Sigmoid colon (tissue), 7 donors: ENCODE measurements around the gene POLR1B. TPM values are rescaled to one million over a fixed set of nuclear protein-coding genes. Genes with fewer than 3 reads are reported as not detected.

Source experiments
- DNase-seq: peaks from one replicate; pipeline ENCODE4 v3.0.0-alpha.2; 2019
- H3K27ac ChIP-seq, 4 donors: fragments of 200-600 bp; sonication (generic); one replicate each; pipeline ENCODE4 v1.5.1; 2016 to 2019; ENCODE audit warnings: mild to moderate bottlenecking in 1 of 4
- H3K27me3 ChIP-seq, 3 donors: fragments of 200-600 bp; sonication (generic); one replicate each; pipeline ENCODE4 v1.5.1; 2019; ENCODE audit warnings: mild to moderate bottlenecking in 1 of 3
- H3K36me3 ChIP-seq, 4 donors: fragments of 200-600 bp; sonication (generic); one replicate each; pipeline ENCODE4 v1.5.1; 2016 to 2019
- H3K4me1 ChIP-seq, 4 donors: fragments of 200-600 bp; sonication (generic); one replicate each; pipeline ENCODE4 v1.5.1; 2017 to 2019
- H3K4me3 ChIP-seq, 4 donors: fragments of 200-600 bp; sonication (generic); one replicate each; pipeline ENCODE4 v1.5.1; 2017 to 2019; ENCODE audit warnings: mild to moderate bottlenecking in 2 of 4, moderate library complexity in 1 of 4
- H3K9me3 ChIP-seq, 4 donors: fragments of 200-600 bp in 3 of 4; sonication (generic) in 3 of 4; one replicate each; pipeline versions ENCODE4 v1.5.1 to v1.6.1; 2013 to 2019
- CTCF ChIP-seq, 4 experiments: fragments of 450-650 bp in 3 of 4; fragments of 200-600 bp in 1 of 4; IDR thresholded peaks; one replicate each; pipeline ENCODE4 v1.5.1; 2016 to 2019; ENCODE audit warnings: antibody characterized with exemption in 4 of 4, mild to moderate bottlenecking in 3 of 4, moderate library complexity in 2 of 4
- EP300 ChIP-seq, 4 donors: sonication (generic); formaldehyde crosslinking; IDR thresholded peaks; one replicate each; pipeline ENCODE4 v1.6.1; 2017; ENCODE audit warnings: antibody characterized with exemption in 4 of 4
- POLR2A ChIP-seq, 2 donors: fragments of 450-650 bp; IDR thresholded peaks; one replicate each; pipeline ENCODE4 v1.6.1; 2016; ENCODE audit warnings: antibody characterized with exemption in 2 of 2, mild to moderate bottlenecking in 2 of 2, moderate library complexity in 2 of 2
- POLR2AphosphoS5 ChIP-seq, 4 donors: sonication (generic); formaldehyde crosslinking; IDR thresholded peaks; one replicate each; pipeline ENCODE4 v1.6.1; 2017; ENCODE audit warnings: antibody characterized with exemption in 4 of 4
- WGBS, 2 donors: extraction: QIAGEN DNeasy Blood & Tissue Kit; methylation state at CpG; one replicate each; pipeline ENCODE4 v1.1.7; 2013; 5-methylcytosine and 5-hydroxymethylcytosine counted together
- intact Hi-C: fragments of 100-400 bp; cut with DNase I; formaldehyde crosslinking; loops from one replicate; pipeline ENCODE4 v1.15.1; 2023
- polyA plus RNA-seq, 3 donors: library from polyadenylated mRNA; stranded (reverse); fragments of 200-250 nt; gene quantifications; one replicate each; pipeline ENCODE4 v1.2.3, GENCODE V29; 2013
- small RNA-seq, 3 donors: library from RNA; depleted of rRNA; stranded (forward); fragments of <200 nt; gene quantifications; one replicate each; pipeline ENCODE3, GENCODE V24; 2016
- total RNA-seq, 4 donors: library from RNA; depleted of rRNA; stranded (reverse); fragments of >200 nt; gene quantifications; one replicate each; pipeline ENCODE4 v1.1.0, GENCODE V29; 2016
- donor health status: healthy with polysubstance abuse.
- donor health status: Bipolar disorder and iron deficiency.
- donor health status: healthy.

The POLR1B gene
- total and polyA plus RNA-seq, 7 donors: 3.6 to 8.9 (median 7.8) TPM

DNA sequence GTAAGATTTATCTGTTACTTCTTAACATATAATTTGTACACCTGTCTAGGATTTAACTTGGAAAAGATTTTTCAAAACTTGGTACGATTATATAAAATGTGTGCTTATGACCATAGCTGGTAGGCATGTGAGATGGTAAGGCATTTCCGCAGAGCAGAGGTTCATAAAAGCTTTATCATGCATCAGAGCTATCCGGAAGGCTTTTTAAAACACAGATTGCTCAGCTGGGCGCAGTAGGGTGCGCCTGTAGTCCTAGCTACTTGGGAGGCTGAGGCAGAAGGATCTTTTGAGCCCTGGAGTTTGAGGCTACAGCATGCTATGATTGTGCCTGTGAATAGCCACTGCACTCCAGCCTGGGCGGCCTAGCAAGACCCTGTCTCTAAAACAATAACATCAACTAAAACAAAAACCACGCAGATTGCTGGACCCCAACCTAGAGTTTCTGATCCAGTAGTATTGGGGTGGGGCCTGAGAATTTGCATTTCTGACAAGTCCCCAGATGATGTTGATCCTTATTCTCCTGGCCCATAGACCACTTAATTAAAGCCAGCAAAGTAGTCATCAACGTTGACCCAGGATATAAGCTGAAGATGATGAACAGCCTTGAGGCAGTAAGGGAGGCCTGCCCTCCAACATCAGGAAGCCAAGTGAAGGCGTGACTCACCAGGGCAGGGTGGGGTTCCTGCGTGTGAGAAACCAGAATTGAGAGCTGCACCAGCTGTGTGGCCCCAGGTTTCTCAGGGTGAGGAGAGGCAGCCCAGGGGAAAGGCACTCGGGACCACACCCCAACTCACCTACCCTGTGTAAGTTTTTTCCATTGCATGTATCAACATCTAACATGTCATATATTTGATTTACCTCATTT lies 81.9 kb downstream of the POLR1B start:
- peak overlapping the region in 1 of 4 donors; percentile 14 for H3K27ac ChIP-seq
- H3K4me3 ChIP-seq: no peak overlapping the region
- H3K9me3 ChIP-seq: no peaks in the 10 kb centered on the region
- H3K27me3 ChIP-seq: peaks cover 0 to 1% (median 0%) of the 10 kb centered on the region in 3 donors
- peaks cover 0 to 8% (median 7%) of the 10 kb centered on the region in 4 donors for H3K4me1 ChIP-seq
- no peaks in the 10 kb centered on the region for H3K36me3 ChIP-seq
- DNase-seq: peak; percentile 68
- TF ChIP-seq POLR2AphosphoS5 (IDR thresholded peaks at IDR 0.05) (no peak), EP300 (IDR thresholded peaks at IDR 0.05) (no peak), POLR2A (IDR thresholded peaks at IDR 0.05) (no peak), CTCF (IDR thresholded peaks at IDR 0.05) (no peak)
- intact Hi-C loops: loop anchor here (10.0 kb wide), 1 partner anchor 321 kb away; no protein-coding TSS in a partner anchor
- WGBS, 2 donors: 65 to 71% methylated on average over 11 of the region's 11 CpGs

- Histone ChIP-seq H3K4me3 (no peak overlapping the region), H3K4me1 (peaks cover 0 to 8% (median 7%) of the 10 kb centered on the region in 4 donors), H3K27ac (peak overlapping the region in 1 of 4 donors; percentile 74), H3K36me3 (no peaks in the 10 kb centered on the region), H3K9me3 (no peaks in the 10 kb centered on the region), H3K27me3 (peaks cover 0 to 9% (median 0%) of the 10 kb centered on the region in 3 donors)
- no peak for TF ChIP-seq POLR2AphosphoS5 (IDR thresholded peaks at IDR 0.05)
- TF ChIP-seq POLR2A (IDR thresholded peaks at IDR 0.05): no peak
- no peak for TF ChIP-seq CTCF (IDR thresholded peaks at IDR 0.05)
- intact Hi-C loops: loop anchor here (1.0 to 10.0 kb wide), 3 partner anchors 67 to 319 kb away; no protein-coding TSS in a partner anchor
- peak; percentile 46 for DNase-seq
- WGBS, 2 donors: 75 to 80% methylated on average over 7 of the region's 7 CpGs
Measured at GRCh38 chr2:112625474-112626114, 83.3 kb downstream of the POLR1B start.

- peak; percentile 70 to 85 (median 78) for TF ChIP-seq CTCF (IDR thresholded peaks at IDR 0.05)
- no peak for TF ChIP-seq POLR2A (IDR thresholded peaks at IDR 0.05)
- no peak for TF ChIP-seq EP300 (IDR thresholded peaks at IDR 0.05)
- peak in 2 of 4 donors; percentile 18 to 35 for TF ChIP-seq POLR2AphosphoS5 (IDR thresholded peaks at IDR 0.05)
- H3K36me3 ChIP-seq: no peaks in the 10 kb centered on the region
- peaks cover 0 to 8% (median 7%) of the 10 kb centered on the region in 4 donors for H3K4me1 ChIP-seq
- 13 to 17% methylated on average over 7 of the region's 7 CpGs for WGBS, 2 donors
- intact Hi-C loops: loop anchor here (1.0 to 10.0 kb wide), 3 partner anchors 66 to 318 kb away; no protein-coding TSS in a partner anchor
- peak overlapping the region in 2 of 4 donors; percentile 25 to 27 for H3K4me3 ChIP-seq
- DNase-seq: peak; percentile 73
- H3K27me3 ChIP-seq: peaks cover 0 to 11% (median 0%) of the 10 kb centered on the region in 3 donors
- H3K27ac ChIP-seq: peak overlapping the region; percentile 53 to 74 (median 58)
- no peaks in the 10 kb centered on the region for H3K9me3 ChIP-seq
Measured at GRCh38 chr2:112626604-112627059, 84.4 kb downstream of the POLR1B start.

Small RNA genes within 50 kb of the gene (small RNA-seq; reads per million reads assigned to genes)
- 0 reads per million in 3 donors for gene RF00019

Other genes with a start within 250 kb of the POLR1B start
- gene RGPD8, start 108.8 kb upstream of the POLR1B start, total RNA-seq: 10 to 100 TPM; 16.1 to 34.1 (median 21.7) TPM
- 1 to 10 TPM in 1 of 3 donors, under 1 TPM in 2; 0.23 to 2.1 (median 0.60) TPM for gene RGPD8, start 108.8 kb upstream of the POLR1B start, polyA plus RNA-seq
- gene TTL, start 60.3 kb upstream of the POLR1B start, total RNA-seq: 10 to 100 TPM; 16.5 to 29.6 (median 23.6) TPM
- gene TTL, start 60.3 kb upstream of the POLR1B start, polyA plus RNA-seq: 1 to 10 TPM; 3.6 to 9.7 (median 8.6) TPM
- gene CHCHD5, start 42.1 kb downstream of the POLR1B start, total RNA-seq: 10 to 100 TPM; 13.8 to 36.4 (median 25.3) TPM
- 10 to 100 TPM; 41.8 to 62.5 (median 43.0) TPM for gene CHCHD5, start 42.1 kb downstream of the POLR1B start, polyA plus RNA-seq
- 10 to 100 TPM; 11.4 to 25.1 (median 14.3) TPM for gene SLC20A1, start 103.5 kb downstream of the POLR1B start, total RNA-seq
- gene SLC20A1, start 103.5 kb downstream of the POLR1B start, polyA plus RNA-seq: 10 to 100 TPM; 18.0 to 34.9 (median 31.0) TPM
- not detected for gene NT5DC4, start 178.6 kb downstream of the POLR1B start, total RNA-seq
- gene NT5DC4, start 178.6 kb downstream of the POLR1B start, polyA plus RNA-seq: under 1 TPM in 1 of 3 donors, not detected in 2; 0.89 TPM
- under 1 TPM in 2 of 4 donors, not detected in 2; 0.28 to 0.54 TPM for gene CKAP2L, start 222.1 kb downstream of the POLR1B start, total RNA-seq
- gene CKAP2L, start 222.1 kb downstream of the POLR1B start, polyA plus RNA-seq: 1 to 10 TPM in 2 of 3 donors, under 1 TPM in 1; under 0.01 to 3.0 (median 2.3) TPM
- gene IL1A, start 242.0 kb downstream of the POLR1B start, total RNA-seq: not detected
- gene IL1A, start 242.0 kb downstream of the POLR1B start, polyA plus RNA-seq: under 1 TPM in 2 of 3 donors, not detected in 1; 0.46 to 0.73 TPM